HG02943 (cell line): ENCODE data around the gene FOXN1.
"Not testable (repeated sequence)": the region's sequence is repeated elsewhere in the genome, so short reads cannot be mapped to it uniquely, and the experiment has no call there.

ENCODE experiments used
- ATAC-seq: cut with Tn5 transposase; IDR thresholded peaks from one replicate; pipeline ENCODE4 v1.9.1; 2021; ENCODE audit warnings: mild to moderate bottlenecking, low read depth, moderate library complexity; ENCODE audit not compliant: unreplicated experiment

The FOXN1 gene

GRCh38 chr17:28499684-28500357 is 6.3 kb upstream of the FOXN1 start:
- no peak for ATAC-seq

GRCh38 chr17:28500712-28501379 is 5.3 kb upstream of the FOXN1 start:
- no peak for ATAC-seq

DNA sequence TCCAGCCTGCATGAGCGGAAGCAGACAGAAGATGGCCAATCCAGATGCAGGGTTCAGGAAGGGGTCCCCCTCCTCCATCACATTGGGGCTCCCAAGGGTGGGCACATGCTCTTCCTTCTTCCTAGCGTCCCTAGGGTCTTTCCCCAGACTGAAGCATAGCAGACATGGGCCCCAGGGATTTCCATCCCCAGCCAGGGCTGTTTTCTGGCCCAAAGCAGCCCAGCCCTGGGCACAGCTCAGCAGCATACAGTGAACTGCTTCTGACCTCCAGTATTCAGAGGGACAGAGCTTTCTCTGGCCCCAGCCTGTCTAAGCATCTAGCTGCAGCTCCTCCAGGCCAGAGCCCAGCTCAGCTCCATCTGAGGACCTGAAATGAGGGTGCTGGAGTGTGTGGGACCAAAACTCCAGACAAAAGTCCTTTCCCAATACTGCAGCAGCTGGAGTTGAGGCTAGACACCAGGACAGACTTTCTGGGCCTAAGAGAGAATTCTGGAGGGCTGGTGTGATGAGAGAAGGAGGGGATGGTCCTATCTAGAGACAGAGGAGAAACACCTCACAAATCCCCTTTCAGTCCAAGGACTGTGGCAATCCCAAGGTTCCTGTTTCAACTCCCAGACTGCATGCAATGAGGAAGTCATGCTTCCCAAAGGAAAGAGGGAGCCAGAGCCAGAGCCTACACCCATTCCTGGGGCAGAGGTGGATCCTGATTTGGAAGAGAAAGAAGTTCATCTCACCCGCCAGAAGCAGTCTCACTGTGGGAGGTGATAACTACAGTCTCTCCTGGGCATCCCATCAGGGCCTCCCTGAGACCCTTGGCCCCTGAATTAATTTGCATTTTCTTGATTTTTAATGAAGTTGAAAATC is 4.5 kb upstream of the FOXN1 start:
- no peak for ATAC-seq

GRCh38 chr17:28503420-28503819 is 2.7 kb upstream of the FOXN1 start:
- ATAC-seq: no peak

DNA sequence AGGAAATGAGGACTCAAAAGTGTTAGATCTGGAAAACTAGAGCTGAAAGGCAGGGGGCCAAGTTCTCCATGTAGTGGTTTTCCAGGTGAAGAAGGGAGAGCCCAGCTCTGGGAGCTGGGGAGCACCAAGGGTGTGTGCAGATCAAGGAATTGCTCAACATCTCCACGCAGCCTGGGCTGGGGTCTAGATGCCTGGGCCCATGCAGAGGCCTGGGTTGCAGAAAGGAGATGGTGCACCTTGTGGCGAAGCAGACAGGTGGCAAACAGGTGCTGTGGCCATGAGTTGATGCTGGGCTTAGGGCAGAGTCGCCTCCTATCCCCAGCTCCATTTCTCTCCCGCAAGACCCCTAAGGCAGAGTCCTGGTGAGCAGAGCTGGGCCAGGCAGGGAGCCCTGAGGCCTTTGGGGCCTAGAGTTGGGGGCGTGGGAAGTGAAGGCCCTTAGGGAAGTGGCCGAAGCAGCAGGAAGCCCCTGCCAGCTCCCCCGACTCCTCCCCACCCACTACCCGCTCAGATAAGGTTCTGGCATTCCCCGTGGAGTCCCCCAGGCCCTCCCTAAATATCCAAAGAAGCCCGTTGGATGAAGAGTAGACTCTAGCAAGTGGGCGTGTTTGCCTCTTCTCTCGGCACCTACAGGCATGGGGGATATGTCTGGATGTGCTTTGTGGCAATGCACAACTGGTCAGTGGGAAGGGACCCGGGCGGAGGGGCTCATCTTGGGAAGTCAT is 777 bp downstream of the FOXN1 start:
- ATAC-seq: no peak

GRCh38 chr17:28507567-28508203 is 1.5 kb downstream of the FOXN1 start:
- ATAC-seq: no peak

- ATAC-seq: no peak
These were observed 2.1 kb downstream of the FOXN1 start for GRCh38 chr17:28508211-28508724.

DNA sequence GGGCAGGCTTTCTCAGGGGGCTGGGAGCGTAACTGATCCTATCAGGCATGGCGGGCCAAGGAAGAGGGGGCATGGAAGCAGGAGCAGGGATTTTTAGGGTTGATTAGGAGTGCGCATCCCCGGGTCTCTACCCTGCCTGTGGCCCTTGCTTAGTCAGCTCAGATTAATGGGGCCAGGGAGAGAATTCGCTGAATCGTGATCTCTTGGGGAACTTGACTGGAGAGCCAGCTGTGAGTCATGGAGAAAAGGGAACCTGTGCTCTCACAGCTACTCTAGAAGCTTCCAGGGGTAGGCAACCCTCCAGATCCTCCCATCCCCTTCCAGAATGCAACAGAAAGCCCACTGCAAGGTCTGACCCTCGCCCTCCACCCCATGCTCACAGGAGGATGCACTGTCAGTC is 3.6 kb downstream of the FOXN1 start:
- no peak for ATAC-seq

DNA sequence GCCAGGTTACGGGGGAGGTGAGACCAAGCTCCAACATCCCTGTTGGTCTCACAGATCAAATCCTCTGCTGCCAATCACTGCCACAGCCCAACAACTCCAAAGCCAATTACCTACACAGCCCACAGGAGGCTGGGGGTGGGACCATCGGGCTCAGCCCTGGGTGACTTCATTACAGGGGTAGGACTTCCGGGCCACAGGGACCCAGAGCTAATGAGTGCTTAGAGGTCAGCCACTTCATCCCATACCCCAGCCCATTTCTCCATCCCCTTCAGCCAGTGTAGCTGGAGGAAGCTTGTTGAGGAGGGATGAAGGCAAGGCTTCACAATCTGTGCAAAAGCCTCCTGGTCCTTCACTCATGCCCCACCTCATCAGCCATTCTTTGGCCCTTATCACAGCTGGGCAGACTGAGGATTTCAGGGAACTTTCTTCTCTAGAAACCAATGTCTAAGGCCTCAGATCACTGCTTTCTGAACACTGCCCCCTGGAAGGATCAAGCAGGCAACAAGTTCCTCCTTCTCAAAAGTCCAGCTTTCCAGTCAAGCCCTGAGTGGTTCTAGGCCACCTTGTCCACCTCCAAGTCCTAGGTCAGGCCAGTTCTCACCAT is 5.8 kb downstream of the FOXN1 start:
- ATAC-seq: no peak

DNA sequence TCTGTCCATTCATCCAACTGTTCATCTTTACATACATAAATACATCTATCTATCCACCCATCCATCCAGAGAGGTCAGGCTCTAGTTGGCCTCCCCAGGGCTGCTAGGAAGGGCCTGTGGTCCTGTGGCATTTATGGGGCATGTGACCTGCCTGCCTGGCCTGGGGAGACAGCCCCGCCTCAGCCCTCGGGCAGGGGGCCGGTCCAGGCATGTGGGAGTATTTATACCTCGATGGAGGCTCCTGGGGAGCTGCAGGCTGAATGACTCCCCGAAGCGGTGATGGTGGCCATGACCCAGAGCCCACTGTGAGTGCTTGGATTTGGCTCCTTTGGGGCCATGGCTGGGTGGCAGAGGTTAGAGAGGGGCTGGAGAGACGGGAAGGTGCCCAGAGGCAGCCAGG is 7.3 kb downstream of the FOXN1 start:
- ATAC-seq: no peak

DNA sequence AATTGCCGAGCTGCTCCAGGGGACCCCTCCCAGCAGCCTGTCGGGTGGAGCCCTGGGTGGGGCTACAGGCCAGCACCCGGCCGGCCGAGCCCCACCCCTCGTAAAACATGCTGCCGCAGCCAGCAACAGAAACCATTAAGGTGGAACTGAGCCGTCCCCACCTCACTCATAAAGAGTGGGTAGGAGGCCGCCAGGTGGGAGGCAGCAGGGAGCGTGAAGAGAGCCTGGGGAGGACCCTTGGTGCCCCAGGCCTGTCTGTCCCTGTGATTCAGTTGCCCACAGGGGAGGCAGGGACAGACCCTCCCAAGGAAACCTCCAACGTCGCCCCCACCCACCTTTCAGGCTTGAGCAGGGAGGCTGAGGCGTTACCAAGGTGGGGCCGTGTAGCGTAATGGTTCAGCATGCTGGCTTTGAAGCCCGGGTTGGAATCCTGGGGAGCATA is 8.4 kb downstream of the FOXN1 start:
- no peak for ATAC-seq

DNA sequence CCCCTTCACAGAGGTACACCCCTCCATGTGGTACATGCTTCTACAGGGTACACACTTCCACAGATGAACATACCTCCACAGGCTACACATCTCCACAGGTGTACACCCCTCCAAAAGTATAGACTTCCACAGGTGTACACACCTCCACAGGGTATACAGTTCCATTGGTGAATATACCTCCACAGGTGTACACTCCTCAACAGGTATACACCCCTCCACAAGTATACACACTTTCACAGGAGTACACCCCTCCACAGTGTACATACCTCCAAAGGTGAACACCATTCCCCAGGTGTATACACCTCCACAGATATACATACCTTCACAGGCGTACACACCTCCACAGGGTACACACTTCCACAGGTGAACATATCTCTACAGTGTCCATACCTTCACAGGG is 9.4 kb downstream of the FOXN1 start:
- ATAC-seq: no peak

DNA sequence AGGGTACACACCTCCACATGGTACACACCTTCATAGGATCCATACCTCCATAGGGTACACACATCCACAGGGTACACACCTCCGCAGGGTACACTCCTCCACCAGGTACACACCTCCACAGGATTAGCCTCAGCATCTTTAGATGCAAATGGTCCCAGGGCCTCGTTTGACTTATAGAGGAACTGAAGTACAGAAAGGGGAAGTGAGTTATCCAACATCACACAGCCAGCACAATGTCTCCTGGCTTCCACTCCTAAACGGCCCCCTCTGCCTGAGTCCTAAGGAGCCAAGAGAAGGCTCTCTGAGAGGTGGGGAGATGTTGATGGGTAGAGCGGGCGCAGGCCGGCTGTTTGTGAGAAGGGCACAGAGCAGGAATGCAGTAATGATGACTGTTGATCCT is 12.0 kb downstream of the FOXN1 start:
- no peak for ATAC-seq

- no peak for ATAC-seq
These were observed 12.4 kb downstream of the FOXN1 start for GRCh38 chr17:28518578-28518977.

GRCh38 chr17:28519236-28519635 is 13.1 kb downstream of the FOXN1 start:
- ATAC-seq: no peak

GRCh38 chr17:28520687-28521086 is 14.5 kb downstream of the FOXN1 start:
- no peak for ATAC-seq

- ATAC-seq: no peak
These were observed 15.3 kb downstream of the FOXN1 start for GRCh38 chr17:28521311-28522085.

DNA sequence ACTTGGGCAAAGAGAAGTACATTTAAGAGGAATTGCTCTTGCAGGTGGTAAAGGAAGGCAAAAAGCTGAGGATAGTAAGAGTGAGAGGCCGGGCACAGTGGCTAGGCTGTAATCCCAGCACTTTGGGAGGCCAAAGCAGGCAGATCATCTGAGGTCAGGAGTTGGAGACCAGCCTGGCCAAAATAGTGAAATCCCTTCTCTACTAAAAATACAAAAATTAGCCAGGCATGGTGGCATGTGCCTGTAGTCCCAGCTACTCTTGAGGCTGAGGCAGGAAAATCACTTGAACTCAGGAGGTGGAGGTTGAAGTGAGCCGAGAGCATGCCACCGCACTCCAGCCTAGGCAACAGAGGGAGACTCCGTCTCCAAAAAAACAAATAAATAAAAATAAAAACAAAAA is 16.1 kb downstream of the FOXN1 start:
- ATAC-seq: not testable (repeated sequence)

DNA sequence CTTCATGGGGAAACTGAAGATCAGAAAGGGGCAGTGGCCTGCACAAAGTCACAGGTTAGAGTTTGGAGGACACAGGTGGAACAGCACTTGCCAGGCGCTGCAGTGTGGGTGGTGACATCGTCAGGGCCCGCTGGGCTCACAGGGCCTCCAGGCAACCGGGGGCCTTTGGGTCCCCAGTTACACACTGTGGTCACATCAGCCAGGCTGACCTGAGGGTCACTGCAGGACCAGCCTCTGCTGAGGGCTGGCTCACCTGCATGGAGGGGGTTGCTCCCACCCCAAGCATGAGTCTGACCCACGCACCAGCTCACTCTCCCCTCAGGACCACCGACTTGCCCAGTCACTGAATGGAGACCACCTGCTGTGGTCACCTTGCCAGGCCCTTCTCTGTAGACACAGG is 17.0 kb downstream of the FOXN1 start:
- no peak for ATAC-seq
